Small intestine (tissue), 7 donors: ENCODE measurements around the gene ALG12. TPM values are rescaled to one million over a fixed set of nuclear protein-coding genes. Genes with fewer than 3 reads are reported as not detected.

Source experiments
- DNase-seq, 2 donors: peaks; one replicate each; pipeline versions ENCODE4 v3.0.0 to v3.0.0-alpha.2; 2013
- FAIRE-seq: peaks from 2 replicates; lab custom pipeline; 2012; peaks lifted over from hg19 to GRCh38; lab: Jason Lieb, UNC
- H3K27ac ChIP-seq, 3 donors: one replicate each; pipeline ENCODE4 v1.5.1; 2013; ENCODE audit warnings: low read length in 2 of 3, mild to moderate bottlenecking in 2 of 3, control low read depth in 1 of 3, inconsistent platforms in 1 of 3, low read depth in 1 of 3, moderate library complexity in 1 of 3
- H3K27me3 ChIP-seq, 3 donors: one replicate each; pipeline ENCODE4 v1.6.1; 2013; ENCODE audit warnings: low read length in 3 of 3, inconsistent platforms in 1 of 3; ENCODE audit not compliant: control insufficient read depth in 3 of 3, insufficient read depth in 3 of 3
- H3K36me3 ChIP-seq, 3 donors: one replicate each; pipeline ENCODE4 v1.6.1; 2013; ENCODE audit warnings: low read length in 3 of 3, inconsistent platforms in 1 of 3, low read depth in 1 of 3, mild to moderate bottlenecking in 1 of 3, moderate library complexity in 1 of 3; ENCODE audit not compliant: control insufficient read depth in 3 of 3, insufficient read depth in 2 of 3
- H3K4me1 ChIP-seq, 3 donors: one replicate each; pipeline ENCODE4 v1.6.1; 2013; ENCODE audit warnings: low read length in 2 of 3, inconsistent platforms in 1 of 3, low read depth in 1 of 3, mild to moderate bottlenecking in 1 of 3, moderate library complexity in 1 of 3; ENCODE audit not compliant: control insufficient read depth in 3 of 3, insufficient read depth in 2 of 3
- H3K4me3 ChIP-seq, 3 donors: one replicate each; pipeline ENCODE4 v1.5.1; 2013; ENCODE audit warnings: low read length in 3 of 3, control low read depth in 1 of 3, inconsistent platforms in 1 of 3, low read depth in 1 of 3, mild to moderate bottlenecking in 1 of 3, moderate library complexity in 1 of 3
- H3K9me3 ChIP-seq, 2 donors: one replicate each; pipeline ENCODE4 v1.6.1; 2013; ENCODE audit warnings: low read depth in 1 of 2, low read length in 1 of 2; ENCODE audit not compliant: control insufficient read depth in 2 of 2, insufficient read depth in 1 of 2
- WGBS, 3 donors: extraction: QIAGEN DNeasy Blood & Tissue Kit; methylation state at CpG; one replicate each; pipeline ENCODE4 v1.1.7; 2013; 5-methylcytosine and 5-hydroxymethylcytosine counted together
- polyA plus RNA-seq, 4 donors: library from polyadenylated mRNA; stranded (reverse) in 3 of 4; unstranded in 1 of 4; fragments of 200-250 nt in 3 of 4; fragments of 120-200 nt in 1 of 4; gene quantifications; one replicate each; pipeline versions ENCODE4 v1.2.1 to v1.2.3, GENCODE V29; 2013
- donor health status: healthy with polysubstance abuse.
- donor health status: control.
- donor health status: control.
- donor health status: Bipolar disorder and iron deficiency.
- donor health status: healthy.

The ALG12 gene
- polyA plus RNA-seq, 4 donors, result 9.4 to 31.6 (median 12.4) TPM

DNA sequence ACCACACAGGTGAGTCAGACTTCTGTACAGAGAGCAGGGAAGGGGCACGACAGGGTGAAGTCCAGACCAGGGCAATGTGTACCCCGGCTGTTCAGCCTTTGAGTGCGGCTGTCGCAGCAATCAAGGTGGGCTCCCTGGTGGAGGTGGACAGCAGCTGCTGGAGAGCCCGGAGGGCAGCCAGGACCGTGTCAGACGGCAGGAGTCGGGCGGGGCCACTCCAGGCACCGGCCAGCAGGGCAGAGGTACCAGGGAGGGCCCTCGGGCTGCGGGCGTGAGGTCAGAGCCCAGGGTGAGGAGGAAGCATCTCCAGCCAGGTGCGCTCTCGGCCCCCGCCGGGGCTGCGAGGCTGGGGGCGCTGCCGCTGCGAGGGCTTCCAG, 41.5 kb upstream of the ALG12 start:
- peak overlapping the region; percentile 89 to 96 (median 94) for H3K27ac ChIP-seq
- DNase-seq, result peak in 1 of 2 donors; percentile 93
- H3K9me3 ChIP-seq, result no peaks in the 10 kb centered on the region
- 1 to 6% (median 1%) methylated on average over 20 to 21 of the region's 21 CpGs for WGBS, 3 donors
- no peak for FAIRE-seq
- H3K4me1 ChIP-seq, result peaks cover 3 to 52% (median 8%) of the 10 kb centered on the region in 3 donors
- peaks cover 13 to 32% (median 14%) of the 10 kb centered on the region in 3 donors for H3K36me3 ChIP-seq
- peak overlapping the region; percentile 52 to 97 (median 60) for H3K4me3 ChIP-seq
- H3K27me3 ChIP-seq, result no peaks in the 10 kb centered on the region

DNA sequence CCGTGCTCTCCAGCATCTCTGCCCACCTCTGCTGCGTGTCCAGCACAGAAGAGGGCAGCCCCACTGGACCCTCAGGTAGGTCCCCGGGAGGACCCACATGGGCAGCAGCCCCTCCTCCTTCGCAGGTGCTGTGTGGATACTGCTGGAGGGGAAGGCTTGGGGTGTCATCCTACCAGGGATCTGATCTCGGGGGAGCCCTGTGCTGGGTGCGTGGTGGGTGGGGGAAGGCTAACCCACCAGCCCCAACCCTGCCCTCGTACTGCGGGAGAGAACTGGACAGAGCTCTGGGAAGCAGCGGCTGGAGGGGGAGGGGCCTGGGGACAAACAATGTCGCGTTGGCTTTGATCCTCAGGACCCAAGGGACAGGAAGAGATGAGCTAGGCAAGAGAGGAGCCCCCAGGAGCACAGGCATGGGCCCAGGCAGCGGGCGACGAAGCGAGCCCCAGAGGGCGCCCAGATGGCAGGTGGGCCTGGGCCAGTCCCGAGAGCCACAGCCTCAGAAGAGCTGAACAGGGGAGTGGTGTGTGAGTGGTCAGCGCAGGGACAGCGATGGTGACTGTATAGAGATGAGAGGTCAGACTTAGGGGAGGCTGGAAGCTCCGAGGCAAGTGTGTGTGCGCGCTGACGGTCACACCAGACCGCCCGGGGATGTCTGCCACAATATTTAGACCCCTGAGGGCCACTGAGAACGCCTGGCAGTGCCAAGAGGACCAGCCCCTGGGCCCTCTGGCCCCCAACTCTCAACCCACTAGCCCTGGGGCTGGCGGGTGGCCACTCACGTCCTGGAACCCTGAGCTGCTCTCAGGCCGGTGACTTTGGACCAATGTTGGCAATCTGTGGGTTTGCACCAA, 40.9 kb upstream of the ALG12 start:
- H3K36me3 ChIP-seq, result peaks cover 12 to 26% (median 13%) of the 10 kb centered on the region in 3 donors
- peaks cover 3 to 52% (median 6%) of the 10 kb centered on the region in 3 donors for H3K4me1 ChIP-seq
- DNase-seq (no peak), FAIRE-seq (no peak)
- WGBS, 3 donors, result 73 to 78% (median 73%) methylated on average over 28 to 29 of the region's 29 CpGs
- H3K4me3 ChIP-seq, result peak overlapping the region in 2 of 3 donors; percentile 15 to 52
- H3K27ac ChIP-seq, result peak overlapping the region; percentile 89 to 96 (median 94)
- H3K9me3 ChIP-seq, result no peaks in the 10 kb centered on the region
- no peaks in the 10 kb centered on the region for H3K27me3 ChIP-seq

DNA sequence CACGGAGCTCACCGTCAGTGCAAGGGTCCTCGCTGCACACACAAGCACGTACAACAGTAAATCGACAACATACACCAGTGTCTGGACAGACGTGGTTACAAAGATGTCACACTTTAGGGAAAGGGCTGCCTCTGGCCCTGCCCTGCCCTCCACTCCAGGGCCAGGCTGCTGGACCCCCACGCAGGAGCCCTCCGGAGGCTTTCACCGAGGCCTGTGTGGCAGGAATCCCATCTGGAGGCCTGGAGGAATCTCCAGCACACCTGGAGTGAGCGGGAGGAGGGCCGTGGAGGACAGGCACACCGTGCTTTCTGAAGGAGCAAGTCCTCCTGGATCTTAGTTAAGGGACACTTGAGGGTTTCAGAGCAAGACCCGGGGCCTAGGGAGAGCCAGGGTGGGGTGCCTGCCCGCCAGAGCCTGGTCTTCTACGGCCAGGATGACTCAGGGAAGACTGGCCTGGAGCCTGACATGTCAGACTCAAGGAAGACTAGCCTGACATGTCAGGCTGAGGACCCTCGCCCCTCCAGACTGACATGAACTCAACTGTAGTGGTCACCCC, 40.2 kb upstream of the ALG12 start:
- Histone ChIP-seq H3K4me1 (peaks cover under 1 to 53% (median under 1%) of the 10 kb centered on the region in 3 donors), H3K4me3 (no peak overlapping the region), H3K27me3 (no peaks in the 10 kb centered on the region), H3K9me3 (no peaks in the 10 kb centered on the region), H3K36me3 (peaks cover 6 to 19% (median 6%) of the 10 kb centered on the region in 3 donors), H3K27ac (peak overlapping the region in 2 of 3 donors; percentile 89 to 94)
- DNase-seq, result no peak
- no peak for FAIRE-seq
- WGBS, 3 donors, result 79 to 87% (median 81%) methylated on average over 16 of the region's 16 CpGs

DNA sequence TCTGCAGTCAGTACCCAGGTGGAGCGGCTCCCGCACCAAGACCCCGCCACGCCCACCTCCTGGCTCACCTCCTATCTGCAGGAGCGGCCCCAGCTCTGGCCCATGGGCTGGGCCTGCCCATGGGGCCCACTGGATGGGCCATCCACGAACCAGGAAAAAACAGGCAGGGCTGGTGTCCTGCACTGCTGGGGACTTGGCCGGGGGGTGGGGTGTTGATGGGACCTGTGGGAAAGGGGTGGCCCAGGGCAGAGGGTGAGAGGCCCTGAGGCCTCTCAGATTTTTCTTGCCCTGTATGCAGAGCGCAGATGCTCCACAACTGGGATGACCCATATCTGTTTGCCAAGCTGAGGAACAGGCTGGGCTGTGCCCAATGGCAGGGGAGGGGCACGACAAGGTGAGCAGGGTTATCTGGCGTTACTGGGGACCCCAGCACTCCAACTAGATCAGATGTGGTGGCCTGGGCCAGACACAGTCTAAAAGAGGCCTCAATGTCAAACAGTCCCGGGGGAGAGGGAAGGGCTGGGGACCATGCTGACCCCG, 39.7 kb upstream of the ALG12 start:
- Histone ChIP-seq H3K9me3 (no peaks in the 10 kb centered on the region), H3K4me1 (peaks cover 0 to 53% (median 0%) of the 10 kb centered on the region in 3 donors), H3K36me3 (peaks cover under 1 to 13% (median under 1%) of the 10 kb centered on the region in 3 donors), H3K27ac (peak overlapping the region in 1 of 3 donors; percentile 89), H3K4me3 (no peak overlapping the region), H3K27me3 (no peaks in the 10 kb centered on the region)
- DNase-seq (peak in 1 of 2 donors; percentile 77), FAIRE-seq (no peak)
- 33 to 67% (median 41%) methylated on average over 10 to 12 of the region's 12 CpGs for WGBS, 3 donors

- Histone ChIP-seq H3K36me3 (peaks cover 0 to 6% (median 0%) of the 10 kb centered on the region in 3 donors), H3K27ac (peak overlapping the region in 1 of 3 donors; percentile 89), H3K4me3 (no peak overlapping the region), H3K4me1 (peaks cover 0 to 57% (median 0%) of the 10 kb centered on the region in 3 donors), H3K27me3 (no peaks in the 10 kb centered on the region), H3K9me3 (no peaks in the 10 kb centered on the region)
- 87 to 90% (median 89%) methylated on average over 18 to 20 of the region's 20 CpGs for WGBS, 3 donors
- FAIRE-seq (no peak), DNase-seq (no peak)
Measured at GRCh38 chr22:49956914-49957825, 38.9 kb upstream of the ALG12 start.

GRCh38 chr22:49956418-49956770, 38.2 kb upstream of the ALG12 start:
- H3K4me1 ChIP-seq, result peaks cover 0 to 64% (median 2%) of the 10 kb centered on the region in 3 donors
- H3K9me3 ChIP-seq, result no peaks in the 10 kb centered on the region
- H3K27me3 ChIP-seq, result no peaks in the 10 kb centered on the region
- no peak overlapping the region for H3K4me3 ChIP-seq
- H3K36me3 ChIP-seq, result peaks cover 0 to under 1% (median 0%) of the 10 kb centered on the region in 3 donors
- H3K27ac ChIP-seq, result no peak overlapping the region
- 78 to 84% (median 79%) methylated on average over 15 of the region's 15 CpGs for WGBS, 3 donors
- DNase-seq (no peak), FAIRE-seq (no peak)

DNA sequence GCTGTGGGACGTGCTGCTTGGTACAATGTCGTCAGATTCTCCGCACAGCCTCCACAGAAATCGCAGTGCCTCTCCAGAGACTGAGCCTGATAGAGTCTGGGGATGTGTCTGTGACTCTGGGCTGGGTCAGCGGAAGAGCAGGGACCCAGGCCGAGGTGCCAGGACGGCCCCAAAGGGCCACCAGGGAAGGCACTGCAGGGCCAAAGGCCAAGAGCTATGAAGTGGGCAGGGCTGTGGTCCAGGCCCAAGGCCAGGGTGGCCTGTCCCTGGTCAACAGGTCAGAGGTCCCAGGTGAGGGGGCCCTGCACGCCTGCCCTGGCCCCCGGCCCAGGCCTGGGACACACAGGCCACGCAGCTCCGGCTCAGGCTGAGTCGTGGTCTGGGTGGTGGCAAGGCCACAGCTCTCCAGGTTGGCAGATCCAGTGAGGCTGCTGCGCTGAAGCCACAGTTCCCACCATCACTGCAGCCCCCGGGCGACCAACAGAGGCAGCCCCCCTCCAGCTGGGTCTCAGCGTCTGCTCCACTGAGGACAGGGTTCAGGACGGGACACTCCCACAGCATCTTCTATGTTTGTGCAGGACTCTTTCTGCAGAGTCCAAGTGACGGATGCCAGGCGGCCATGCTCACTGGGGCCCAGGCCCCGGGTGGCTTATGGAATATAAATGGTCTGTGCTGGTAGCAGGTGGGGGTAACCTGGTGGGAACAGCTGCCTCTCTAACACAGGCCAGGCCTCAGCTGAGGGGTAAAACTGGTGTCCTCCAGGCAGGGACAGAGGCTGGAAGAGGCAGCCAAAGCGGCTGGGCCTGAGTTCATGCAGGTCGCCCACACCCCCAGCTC, 37.6 kb upstream of the ALG12 start:
- peaks cover 0 to 70% (median 3%) of the 10 kb centered on the region in 3 donors for H3K4me1 ChIP-seq
- no peak overlapping the region for H3K27ac ChIP-seq
- FAIRE-seq (no peak), DNase-seq (no peak)
- H3K4me3 ChIP-seq, result no peak overlapping the region
- H3K36me3 ChIP-seq, result no peaks in the 10 kb centered on the region
- WGBS, 3 donors, result 92 to 94% (median 93%) methylated on average over 22 of the region's 22 CpGs
- no peaks in the 10 kb centered on the region for H3K27me3 ChIP-seq
- no peaks in the 10 kb centered on the region for H3K9me3 ChIP-seq
